CD4-positive, alpha-beta T cell treated with Interleukin-6 at 100 ng/mL for 8 hours (primary cell): ENCODE measurements around the gene TMEM255B.
"Not testable (repeated sequence)": the region's sequence is repeated elsewhere in the genome, so short reads cannot be mapped to it uniquely, and the experiment has no call there.

Experiments used
- DNase-seq: peaks from one replicate; pipeline ENCODE4 v3.0.0-alpha.2; 2020; ENCODE audit warnings: mixed read lengths, low spot score

Gene TMEM255B

DNA sequence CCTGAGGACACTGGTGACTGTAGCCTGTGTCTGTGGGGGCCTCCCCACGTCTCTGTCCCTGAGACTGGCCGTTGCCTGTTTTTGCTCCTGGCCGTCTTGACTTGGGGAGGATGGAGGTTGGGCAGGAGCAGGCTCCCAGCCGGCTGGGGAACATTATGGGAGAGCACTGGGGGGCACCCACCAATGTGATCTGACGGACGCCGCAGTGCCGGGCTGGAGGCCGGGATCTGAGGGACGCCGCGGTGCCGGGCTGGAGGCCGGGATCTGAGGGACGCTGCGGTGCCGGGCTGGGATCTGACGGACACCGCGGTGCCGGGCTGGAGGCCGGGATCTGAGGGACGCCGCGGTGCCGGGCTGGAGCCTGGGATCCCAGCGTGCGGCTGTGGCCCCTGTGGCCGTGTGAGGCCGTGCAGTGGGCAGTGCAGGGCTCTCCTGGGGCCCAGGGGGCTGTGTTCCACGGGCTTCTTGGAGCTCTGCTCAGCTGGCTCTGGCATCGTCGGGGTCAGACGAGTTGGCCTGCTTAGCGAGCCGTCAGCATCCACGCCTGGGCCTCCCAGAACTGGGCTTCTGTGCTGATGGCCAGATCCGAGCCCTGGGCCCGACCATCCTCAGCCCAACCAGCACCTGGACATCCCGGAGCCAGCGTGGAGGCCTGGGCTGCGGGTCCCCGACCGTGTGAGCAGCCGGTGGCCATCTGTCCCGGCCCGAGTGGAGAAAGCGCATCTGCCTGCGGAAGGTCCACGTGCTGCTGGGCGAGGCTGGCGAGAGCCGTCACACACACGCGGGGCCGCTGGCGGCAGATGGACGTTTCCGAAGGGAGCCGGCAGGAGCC, 59.0 kb downstream of the TMEM255B start:
- no peak for DNase-seq

DNA sequence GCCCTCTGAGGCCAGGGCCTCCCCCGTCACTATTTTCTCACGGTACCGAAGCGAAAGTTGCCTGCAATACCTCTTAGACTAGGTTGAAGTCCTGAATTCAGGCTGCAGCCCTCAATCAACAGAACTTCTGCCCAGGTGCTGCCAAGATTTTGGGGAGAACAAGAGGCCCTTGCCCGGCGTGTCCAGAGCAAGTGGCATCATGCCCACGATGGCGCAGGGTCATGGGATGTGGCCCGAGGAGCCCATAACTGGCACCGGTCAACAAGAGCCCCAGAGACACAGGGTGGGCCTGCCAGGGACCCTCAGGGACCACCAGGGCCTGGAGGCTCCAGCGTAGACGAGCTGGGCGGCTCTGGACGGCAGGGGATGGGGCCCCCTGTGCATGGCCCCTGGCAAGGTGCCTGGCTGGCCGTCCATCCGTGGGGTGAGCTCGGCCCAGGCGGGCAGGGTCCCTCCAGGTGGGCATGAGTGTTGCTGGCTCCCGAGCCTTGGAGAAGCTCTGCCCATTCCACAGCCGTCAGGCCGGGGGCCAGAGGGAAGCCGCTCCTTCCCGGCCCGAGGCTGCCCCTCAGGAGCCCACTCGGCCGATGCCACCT, 59.8 kb downstream of the TMEM255B start:
- DNase-seq = no peak

DNA sequence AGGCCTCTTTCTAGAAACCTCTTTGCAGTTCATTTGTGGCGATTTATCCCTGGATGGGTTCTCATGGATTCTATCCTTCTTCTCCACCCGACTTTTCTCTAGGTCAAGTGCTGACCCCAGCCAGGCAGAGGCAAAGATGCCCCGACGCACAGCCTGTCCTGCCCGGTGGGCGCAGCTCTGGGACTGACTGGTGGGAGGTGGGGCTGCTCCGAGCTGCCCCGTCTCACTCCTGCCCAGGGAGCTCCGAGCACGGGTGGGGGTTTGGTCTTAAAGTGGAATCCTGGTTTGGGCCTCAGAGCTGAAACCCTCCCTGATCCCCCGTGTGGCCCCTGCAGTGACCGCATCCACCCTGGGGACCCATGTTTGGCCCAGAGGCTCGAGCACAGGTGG, 60.3 kb downstream of the TMEM255B start:
- DNase-seq = no peak

DNA sequence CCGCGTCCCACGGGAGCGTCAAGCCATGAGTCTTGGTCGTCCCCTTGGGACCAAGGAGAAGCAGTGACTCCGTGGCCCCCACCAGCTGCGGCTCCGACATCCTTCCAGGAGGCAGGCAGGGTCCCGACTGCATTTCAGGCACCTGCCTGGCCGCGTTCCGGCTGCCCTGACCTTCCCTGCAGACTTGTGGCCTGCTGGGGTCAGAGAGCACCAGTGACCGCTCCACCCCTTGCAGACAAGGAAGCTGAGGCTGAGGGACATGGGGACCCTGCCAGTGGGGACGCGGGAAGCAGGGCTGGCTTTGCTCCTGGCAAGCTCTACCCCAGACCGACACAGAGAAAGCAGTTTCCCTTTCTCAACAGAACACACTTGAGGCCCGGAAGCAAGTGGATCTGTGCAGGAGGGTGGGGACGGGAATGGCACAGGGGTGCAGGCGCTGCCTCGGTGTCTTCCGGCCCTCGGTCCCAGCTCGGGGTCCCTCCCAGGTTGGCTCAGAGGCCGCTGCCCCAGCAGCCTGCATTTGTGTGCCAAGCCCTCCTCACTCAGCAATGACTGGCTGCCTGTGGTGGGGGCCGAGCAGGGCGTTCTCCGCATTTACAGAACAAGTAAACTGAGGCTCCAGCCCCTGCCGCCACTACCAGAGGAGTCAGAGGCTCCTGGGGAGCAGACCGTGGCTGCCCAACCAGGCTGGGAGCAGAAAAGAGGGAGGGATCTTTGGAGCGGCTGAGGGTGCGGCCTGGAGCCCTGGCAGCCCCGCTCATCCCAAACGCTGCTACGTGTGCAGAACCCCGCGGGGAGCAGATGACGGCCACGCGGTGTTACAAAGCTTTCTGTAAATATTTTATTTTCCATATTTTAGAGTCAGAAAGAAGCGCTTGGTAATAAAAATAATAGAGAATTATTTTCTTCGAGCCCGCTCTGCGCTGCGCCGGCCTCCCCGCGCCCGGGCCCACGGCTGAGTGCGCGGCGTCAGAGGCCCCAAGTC, 61.0 kb downstream of the TMEM255B start:
- no peak for DNase-seq

DNA sequence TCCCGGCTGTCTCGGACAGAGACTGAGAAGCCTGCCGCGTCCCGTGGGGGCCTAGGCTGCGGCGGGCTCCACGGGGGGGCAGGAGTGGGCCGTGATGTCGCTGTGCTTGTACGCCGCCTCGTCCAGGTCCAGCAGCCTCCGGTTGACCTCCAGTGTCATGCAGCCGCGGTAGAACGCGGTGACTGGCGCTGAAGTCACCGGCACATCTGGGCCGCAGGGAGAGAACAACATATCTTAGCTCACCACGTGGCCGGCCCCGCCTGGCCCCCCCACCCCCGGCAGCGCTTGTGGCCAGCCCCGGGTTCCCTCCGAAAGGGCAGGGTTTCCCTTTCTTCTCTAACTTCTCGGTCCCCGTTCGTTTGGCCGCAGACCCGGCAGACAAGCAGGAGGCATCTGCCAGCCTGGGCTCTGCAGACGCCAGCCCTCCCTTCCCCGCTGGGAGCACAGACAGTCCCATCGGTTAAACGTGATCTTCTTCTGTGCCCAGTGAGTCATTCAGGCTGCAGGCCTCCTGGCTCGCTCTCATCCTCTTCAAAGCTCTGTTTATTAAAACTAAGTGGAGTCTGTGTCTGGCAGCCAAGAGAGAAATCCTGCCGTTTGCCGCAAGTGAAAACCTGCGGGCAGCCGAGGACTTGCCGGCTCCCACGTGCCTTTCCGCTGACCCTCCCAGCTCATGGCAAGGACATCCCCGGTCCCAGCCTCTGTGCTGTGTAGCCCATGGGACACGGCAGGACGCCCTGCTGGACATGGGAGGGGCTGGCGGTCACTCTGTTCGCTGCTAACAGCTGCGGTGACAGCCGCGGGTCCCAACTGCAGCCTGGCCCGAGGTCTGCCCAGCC, 62.0 kb downstream of the TMEM255B start:
- no peak for DNase-seq

DNA sequence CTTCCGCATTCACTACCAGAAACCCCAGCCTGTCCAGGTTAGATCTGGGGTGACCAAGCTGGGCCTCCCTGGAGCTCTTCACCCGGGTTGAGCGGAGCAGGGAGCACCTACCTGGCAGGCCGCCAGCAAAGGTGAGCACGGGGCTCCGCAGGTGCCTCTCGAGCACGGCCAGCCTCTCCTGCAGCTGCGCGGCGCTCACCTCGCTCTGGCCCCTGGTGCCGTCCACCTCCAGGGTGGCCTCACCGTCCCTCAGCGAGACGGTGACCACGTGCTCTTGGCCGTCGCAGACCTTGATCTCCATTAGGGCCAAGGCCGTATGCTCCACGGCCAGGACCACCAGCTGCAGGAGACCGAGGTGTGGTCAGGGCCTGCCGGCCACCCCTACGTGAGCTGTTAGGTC, 62.8 kb downstream of the TMEM255B start:
- DNase-seq = no peak

DNA sequence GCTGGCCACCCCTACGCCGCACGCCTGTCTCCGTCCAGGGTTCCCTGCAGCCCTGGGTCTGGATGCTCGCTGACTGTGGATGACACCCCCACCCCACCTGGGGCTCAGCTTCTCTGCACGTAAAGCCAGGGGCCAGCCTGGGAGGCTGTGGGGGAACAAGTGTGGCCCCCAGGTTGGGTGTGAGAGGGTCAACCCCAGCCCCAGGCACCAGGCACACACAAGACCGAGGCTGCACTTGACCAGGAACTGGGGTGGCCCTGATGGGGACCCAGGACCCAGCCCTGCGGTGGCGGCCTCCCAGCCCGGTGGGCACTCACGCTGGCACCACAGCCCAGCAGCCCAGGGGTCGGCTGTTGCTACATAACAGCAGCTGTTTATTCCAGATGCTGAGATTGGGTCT, 63.2 kb downstream of the TMEM255B start:
- no peak for DNase-seq

DNA sequence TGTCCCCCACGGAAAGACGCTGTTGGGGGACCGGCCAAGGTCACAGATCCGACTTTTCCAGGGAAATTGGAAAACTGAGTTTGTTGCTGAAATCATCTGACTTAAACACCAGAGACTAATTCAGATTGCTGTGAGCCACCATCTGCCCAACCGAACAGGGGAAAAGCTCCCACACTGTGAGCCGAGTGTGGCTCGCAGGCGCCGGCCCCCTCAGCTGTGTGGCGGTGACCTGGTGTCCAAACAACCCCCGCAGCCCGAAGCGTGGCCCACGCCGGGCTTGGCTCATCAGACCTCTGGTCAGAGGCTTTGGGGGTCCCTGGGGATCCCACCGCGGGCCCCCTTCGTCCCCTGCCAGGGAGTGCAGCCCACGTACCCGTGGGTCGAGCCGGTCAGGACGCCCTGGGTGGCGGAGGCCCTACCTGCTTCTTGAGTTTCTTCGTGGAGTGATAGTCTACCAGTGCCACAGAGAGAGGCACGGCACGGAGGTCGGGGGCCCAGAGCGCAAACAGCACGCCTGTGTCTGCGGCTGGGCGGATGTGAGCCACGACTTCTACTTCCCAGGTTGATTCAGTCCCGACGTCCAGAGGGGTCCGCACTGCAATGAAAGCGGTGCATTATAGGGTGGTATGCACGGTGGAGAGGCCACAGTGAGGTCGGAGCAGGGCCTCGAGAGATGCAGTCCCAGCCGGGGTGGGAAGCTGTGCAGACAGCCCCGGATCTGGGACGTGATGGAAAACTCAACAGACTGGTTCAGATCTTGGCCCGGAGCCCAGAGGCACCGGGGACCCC, 64.1 kb downstream of the TMEM255B start:
- DNase-seq = no peak

DNA sequence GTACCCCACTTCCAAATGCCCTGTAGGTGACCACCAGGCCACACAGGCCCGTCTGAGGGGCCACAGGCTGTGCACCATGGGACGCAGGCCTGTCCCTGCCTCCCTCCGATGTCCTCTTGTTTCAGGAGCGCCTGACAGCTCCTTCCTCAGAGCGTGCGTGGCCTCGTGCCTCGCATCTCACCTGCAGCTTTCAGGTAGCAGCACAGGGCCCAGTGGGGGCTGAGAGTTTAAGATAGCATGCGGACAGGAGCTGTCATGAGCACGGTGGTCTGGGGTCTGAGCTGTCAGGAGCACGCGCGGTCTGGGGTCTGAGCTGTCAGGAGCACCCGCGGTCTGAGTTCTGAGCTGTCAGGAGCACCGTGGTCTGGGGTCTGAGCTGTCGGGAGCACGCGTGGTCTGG, 64.7 kb downstream of the TMEM255B start:
- no peak for DNase-seq

DNA sequence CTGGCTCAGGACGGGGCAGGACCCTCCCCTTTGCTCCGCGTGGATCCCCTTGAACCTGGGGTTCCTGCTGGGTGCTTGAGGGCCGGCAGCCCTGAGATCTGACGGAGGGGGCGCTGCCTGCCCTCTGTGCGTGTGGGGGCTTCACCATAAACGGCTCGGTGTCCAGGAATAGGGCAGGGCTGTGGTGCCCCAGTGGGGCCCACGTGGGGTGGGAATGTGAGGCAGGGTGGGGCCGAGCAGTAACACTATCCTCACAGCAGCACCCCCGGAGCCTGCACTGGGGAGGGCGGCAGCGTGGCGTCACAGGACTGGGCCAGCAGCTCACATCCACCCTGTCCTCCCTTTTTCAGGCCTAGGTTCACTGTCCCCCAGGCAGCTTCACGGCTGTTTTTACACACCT, 66.8 kb downstream of the TMEM255B start:
- no peak for DNase-seq

DNA sequence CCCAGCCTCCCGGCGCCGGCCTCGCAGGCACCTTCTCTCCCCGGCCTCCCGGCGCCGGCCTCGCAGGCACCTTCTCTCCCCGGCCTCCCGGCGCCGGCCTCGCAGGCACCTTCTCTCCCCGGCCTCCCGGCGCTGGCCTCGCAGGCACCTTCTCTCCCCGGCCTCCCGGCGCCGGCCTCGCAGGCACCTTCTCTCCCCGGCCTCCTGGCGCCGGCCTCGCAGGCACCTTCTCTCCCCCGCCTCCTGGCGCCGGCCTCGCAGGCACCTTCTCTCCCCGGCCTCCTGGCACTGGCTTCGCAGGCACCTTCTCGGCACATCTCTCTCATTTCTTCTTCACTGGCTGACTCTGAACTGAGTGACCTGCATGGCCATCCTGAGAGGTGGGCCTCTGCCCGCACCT, 67.4 kb downstream of the TMEM255B start:
- not testable (repeated sequence) for DNase-seq

DNA sequence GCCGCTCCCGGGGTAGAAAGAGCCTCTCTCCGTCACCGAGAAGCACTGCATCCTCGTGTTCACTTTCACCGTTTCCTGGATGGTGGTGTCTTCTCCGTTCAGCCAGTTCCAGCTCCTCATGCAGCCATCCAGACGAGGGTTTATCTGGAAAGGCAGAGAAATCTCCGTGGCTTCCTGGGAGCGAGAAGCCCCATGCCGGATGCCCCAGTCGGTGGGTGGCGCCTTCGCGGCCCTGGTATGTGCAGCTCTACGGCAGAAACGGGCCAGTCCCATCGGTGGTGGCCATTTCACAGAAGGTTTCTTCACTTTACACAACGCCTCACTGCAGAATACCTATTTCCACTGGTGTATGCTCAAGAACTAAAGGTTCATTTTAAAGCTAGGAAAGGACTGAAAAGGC, 68.0 kb downstream of the TMEM255B start:
- DNase-seq = no peak

DNA sequence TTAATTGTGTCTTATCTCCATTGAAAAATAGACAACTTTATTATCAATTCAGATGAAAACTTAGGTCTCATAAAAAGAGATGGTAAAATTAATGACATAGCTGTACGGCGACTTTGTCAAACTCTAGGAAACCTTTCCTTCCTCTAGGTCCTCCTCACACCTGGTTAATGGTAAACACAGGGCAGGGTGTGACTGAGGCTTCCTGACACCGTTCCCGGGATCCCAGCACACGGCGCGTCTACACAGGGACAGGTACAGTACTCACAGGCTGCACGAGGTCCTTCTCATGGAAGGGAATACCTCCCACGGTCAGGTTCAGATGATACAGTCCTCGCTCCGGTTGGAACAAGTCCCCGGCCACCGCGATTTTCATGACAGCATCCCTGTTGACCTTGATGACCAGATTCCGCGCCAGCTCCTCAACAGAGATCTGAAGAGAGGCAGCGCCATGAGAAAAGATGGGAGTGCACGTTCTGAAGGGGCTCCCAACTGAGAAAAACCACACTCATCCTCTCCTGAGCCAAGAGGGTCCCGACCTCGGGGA, 69.3 kb downstream of the TMEM255B start:
- DNase-seq = no peak

DNA sequence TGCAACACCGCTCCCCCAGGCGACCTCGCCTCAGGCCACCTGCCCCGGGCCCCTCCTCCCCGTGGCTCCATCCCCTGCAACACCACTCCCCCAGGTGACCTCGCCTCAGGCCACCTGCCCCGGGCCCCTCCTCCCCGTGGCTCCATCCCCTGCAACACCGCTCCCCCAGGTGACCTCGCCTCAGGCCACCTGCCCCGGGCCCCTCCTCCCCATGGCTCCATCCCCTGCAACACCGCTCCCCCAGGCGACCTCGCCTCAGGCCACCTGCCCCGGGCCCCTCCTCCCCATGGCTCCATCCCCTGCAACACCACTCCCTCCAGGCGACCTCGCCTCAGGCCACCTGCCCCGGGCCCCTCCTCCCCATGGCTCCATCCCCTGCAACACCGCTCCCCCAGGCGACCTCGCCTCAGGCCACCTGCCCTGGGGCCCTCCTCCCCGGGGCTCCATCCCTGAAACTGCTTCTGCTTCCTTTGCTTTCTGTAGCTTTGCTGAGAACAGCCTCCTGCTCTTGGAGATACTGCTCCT, 71.5 kb downstream of the TMEM255B start:
- not testable (repeated sequence) for DNase-seq

DNA sequence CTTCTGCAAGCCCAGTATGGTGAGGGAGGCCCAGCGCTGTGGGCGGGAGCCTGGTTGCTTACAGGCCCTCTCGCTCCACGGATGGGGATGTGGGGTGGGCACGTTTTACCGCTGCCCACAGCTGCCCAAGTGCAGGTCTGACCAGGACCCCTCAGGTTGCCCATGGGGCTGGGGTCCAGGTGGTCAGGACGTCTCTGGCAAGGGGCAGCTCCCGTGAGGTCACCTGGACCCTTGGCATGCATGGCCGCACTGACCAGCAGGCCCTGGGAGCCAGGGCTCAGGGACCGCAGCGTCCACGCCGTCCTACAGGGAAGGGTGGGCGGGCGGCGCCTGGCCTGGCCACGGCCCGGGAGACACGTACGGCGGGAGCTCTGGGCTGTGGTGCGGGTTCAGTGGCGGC, 72.0 kb downstream of the TMEM255B start:
- DNase-seq = no peak

DNA sequence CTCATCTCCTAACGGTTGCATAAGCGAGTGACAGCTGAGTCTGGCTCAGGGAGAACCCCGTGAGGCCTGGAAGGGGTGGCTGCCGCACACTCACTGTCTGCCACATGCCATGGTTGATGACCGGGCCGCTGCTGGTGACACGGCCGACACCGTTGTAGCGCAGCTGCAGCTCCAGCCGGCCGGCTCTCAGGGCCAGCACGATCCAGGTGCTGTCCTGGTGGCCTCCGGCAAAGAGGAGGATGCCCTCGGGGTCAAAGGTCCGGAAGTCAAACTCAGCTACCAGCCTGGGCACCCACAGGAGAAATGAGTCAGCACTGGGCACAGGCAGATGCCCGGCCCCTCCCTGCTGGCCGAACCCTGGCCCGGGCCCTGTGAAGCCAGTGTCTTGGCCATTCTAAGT, 73.2 kb downstream of the TMEM255B start:
- no peak for DNase-seq

DNA sequence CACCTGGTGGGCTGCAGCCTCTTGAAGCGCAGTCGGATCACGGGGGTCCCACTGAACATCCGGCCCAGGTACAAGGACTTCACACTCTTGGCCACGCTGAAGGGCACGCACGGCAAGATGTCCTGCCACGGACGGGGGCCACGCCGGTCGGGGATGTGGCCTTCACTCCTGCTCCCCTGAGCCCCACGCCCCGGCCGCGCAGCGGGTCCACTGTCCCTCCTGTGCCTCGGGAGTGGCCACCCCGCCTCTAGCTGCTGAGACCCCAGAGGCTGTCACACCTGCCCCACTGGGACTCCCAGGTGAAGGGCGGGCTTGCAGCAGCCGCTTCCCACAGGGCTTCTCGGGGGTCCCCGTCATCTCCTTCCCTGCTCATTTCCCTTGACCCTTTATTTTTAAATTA, 73.6 kb downstream of the TMEM255B start:
- DNase-seq = no peak

DNA sequence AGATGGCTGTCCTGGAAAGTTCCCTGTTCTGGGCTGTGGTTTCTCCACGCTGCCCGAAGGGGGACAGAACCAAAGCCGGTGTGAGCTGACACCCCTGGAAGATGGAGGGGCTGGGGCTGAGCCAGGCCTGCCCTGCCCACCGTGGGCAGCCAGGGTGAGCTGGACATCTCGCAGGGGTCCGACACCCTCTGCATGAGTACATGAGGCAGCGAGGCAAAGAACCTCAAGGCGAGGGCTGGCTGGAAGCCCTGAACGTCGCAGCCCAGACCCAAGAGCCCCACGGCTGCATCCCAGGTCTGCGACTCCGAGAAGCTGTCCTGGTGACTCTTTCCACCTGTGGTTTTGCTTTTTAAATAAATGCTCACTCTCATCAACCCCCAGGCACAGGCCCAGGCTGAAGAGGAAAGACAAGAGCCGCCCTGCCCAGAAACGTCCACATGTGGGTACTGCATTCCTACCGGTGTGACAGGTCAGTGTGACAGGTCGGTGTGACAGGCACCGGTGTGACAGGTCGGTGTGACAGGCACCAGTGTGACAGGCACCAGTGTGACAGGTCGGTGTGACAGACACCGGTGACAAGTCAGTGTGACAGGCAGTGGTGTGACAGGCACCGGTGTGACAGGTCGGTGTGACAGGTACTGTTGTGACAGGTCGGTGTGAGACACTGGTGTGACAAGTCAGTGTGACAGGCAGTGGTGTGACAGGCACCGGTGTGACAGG, 74.2 kb downstream of the TMEM255B start:
- no peak for DNase-seq

DNA sequence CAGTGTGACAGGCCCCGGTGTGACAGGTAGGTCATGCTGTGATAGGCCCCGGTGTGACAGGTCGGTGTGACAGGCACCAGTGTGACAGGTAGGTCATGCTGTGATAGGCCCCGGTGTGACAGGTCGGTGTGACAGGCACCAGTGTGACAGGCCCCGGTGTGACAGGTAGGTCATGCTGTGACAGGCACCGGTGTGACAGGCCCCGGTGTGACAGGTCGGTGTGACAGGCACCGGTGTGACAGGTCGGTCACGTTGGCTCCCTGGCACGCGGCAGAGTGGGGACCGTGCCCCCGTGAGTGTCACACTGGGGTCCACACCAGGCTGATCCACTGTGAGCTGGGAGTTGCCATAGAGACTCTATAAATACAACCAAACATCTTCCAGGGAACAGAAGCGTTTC, 75.0 kb downstream of the TMEM255B start:
- DNase-seq = not testable (repeated sequence)
